Trophoblast cell (in vitro differentiated cells and primary cell): ENCODE data around the gene STUB1.

Experiments used
- DNase-seq, 2 donors: peaks; one replicate each; pipeline ENCODE4 v3.0.0-alpha.2; 2016
- H2AFZ ChIP-seq: 2 replicates; pipeline ENCODE4 v1.6.1; 2013; ENCODE audit warnings: low read length, moderate library complexity, mild to moderate bottlenecking; ENCODE audit not compliant: insufficient read depth, poor library complexity
- H2AK5ac ChIP-seq: 2 replicates; pipeline ENCODE4 v1.6.1; 2013; ENCODE audit warnings: mild to moderate bottlenecking, low read length
- H2BK120ac ChIP-seq: 2 replicates; pipeline ENCODE4 v1.6.1; 2013; ENCODE audit warnings: low read length, mild to moderate bottlenecking, moderate library complexity; ENCODE audit not compliant: insufficient read depth, poor library complexity
- H2BK12ac ChIP-seq: 2 replicates; pipeline ENCODE4 v1.6.1; 2013; ENCODE audit warnings: mild to moderate bottlenecking, low read length, moderate library complexity
- H2BK5ac ChIP-seq: 2 replicates; pipeline ENCODE4 v1.6.1; 2013; ENCODE audit warnings: low read length, low read depth, moderate library complexity, mild to moderate bottlenecking; ENCODE audit not compliant: poor library complexity
- H3K14ac ChIP-seq: 2 replicates; pipeline ENCODE4 v1.6.1; 2013; ENCODE audit warnings: mild to moderate bottlenecking, low read length
- H3K18ac ChIP-seq: 2 replicates; pipeline ENCODE4 v1.6.1; 2013; ENCODE audit warnings: mild to moderate bottlenecking, low read length
- H3K23ac ChIP-seq: 2 replicates; pipeline ENCODE4 v1.6.1; 2013; ENCODE audit warnings: low read length
- H3K27ac ChIP-seq: 2 replicates; pipeline ENCODE4 v1.5.1; 2013; ENCODE audit warnings: low read depth, mild to moderate bottlenecking, inconsistent platforms, low read length, moderate library complexity
- H3K27me3 ChIP-seq: 2 replicates; pipeline ENCODE4 v1.6.1; 2013; ENCODE audit warnings: inconsistent platforms, mild to moderate bottlenecking, low read length, moderate library complexity; ENCODE audit not compliant: insufficient read depth
- H3K36me3 ChIP-seq, 2 experiments: 1 replicate in 1 of 2; 2 replicates in 1 of 2; pipeline ENCODE4 v1.6.1; 2013; ENCODE audit warnings: low read length in 2 of 2, mild to moderate bottlenecking in 2 of 2, moderate library complexity in 1 of 2; ENCODE audit not compliant: insufficient read depth in 2 of 2, control insufficient read depth in 1 of 2
- H3K4ac ChIP-seq: 2 replicates; pipeline ENCODE4 v1.6.1; 2013; ENCODE audit warnings: low read depth, mild to moderate bottlenecking, low read length, moderate library complexity
- H3K4me1 ChIP-seq, 2 experiments: 1 replicate in 1 of 2; 2 replicates in 1 of 2; pipeline ENCODE4 v1.6.1; 2013; ENCODE audit warnings: low read length in 2 of 2, mild to moderate bottlenecking in 2 of 2, moderate library complexity in 1 of 2; ENCODE audit not compliant: insufficient read depth in 2 of 2, control insufficient read depth in 1 of 2
- H3K4me2 ChIP-seq: 2 replicates; pipeline ENCODE4 v1.6.1; 2013; ENCODE audit warnings: inconsistent platforms, mild to moderate bottlenecking, low read length, moderate library complexity
- H3K4me3 ChIP-seq: 2 replicates; pipeline ENCODE4 v1.5.1; 2013; ENCODE audit warnings: mild to moderate bottlenecking, low read depth, low read length, inconsistent platforms
- H3K79me1 ChIP-seq: one replicate; pipeline ENCODE4 v1.6.1; 2013; ENCODE audit warnings: low read length
- H3K79me2 ChIP-seq: 2 replicates; pipeline ENCODE4 v1.6.1; 2013; ENCODE audit warnings: low read length, mild to moderate bottlenecking; ENCODE audit not compliant: control insufficient read depth, insufficient read depth, poor library complexity
- H3K9ac ChIP-seq: 2 replicates; pipeline ENCODE4 v1.6.1; 2013; ENCODE audit warnings: mild to moderate bottlenecking, low read length
- H3K9me3 ChIP-seq: 2 replicates; pipeline ENCODE4 v1.6.1; 2013; ENCODE audit warnings: low read depth, mild to moderate bottlenecking, control low read depth, inconsistent platforms, low read length; ENCODE audit not compliant: insufficient read depth
- H4K12ac ChIP-seq: 2 replicates; pipeline ENCODE4 v1.6.1; 2013; ENCODE audit warnings: low read depth, mild to moderate bottlenecking, low read length, moderate library complexity
- H4K8ac ChIP-seq: 2 replicates; pipeline ENCODE4 v1.6.1; 2013; ENCODE audit warnings: low read depth, mild to moderate bottlenecking, low read length, moderate library complexity
- H4K91ac ChIP-seq: one replicate; pipeline ENCODE4 v1.6.1; 2013; ENCODE audit warnings: low read depth, mild to moderate bottlenecking, low read length, moderate library complexity
- WGBS: extraction: QIAGEN DNeasy Blood & Tissue Kit; methylation state at CpG from one replicate; pipeline ENCODE4 v1.1.7; 2013; ENCODE audit warnings: missing lambda C conversion rate; ENCODE audit not compliant: insufficient read length, insufficient coverage; ENCODE audit errors: extremely low coverage; 5-methylcytosine and 5-hydroxymethylcytosine counted together

The STUB1 gene

GRCh38 chr16:632486-633335 lies 47.5 kb upstream of the STUB1 start:
- no peaks in the 10 kb centered on the region for H3K9me3 ChIP-seq
- no peak overlapping the region for H4K91ac ChIP-seq

GRCh38 chr16:633336-634050 lies 46.7 kb upstream of the STUB1 start:
- no peak overlapping the region for H2BK120ac ChIP-seq
- no peak overlapping the region for H3K4me2 ChIP-seq
- H2AK5ac ChIP-seq: no peak overlapping the region
- WGBS: no CpG with 5 or more reads among the region's 74 CpGs
- no peaks in the 10 kb centered on the region for H3K9me3 ChIP-seq
- no peak overlapping the region for H4K8ac ChIP-seq
- peaks cover 38 to 45% of the 10 kb centered on the region in 2 experiments for H3K4me1 ChIP-seq
- no peak overlapping the region for H2BK12ac ChIP-seq
- no peak overlapping the region for H3K4ac ChIP-seq
- H2BK5ac ChIP-seq: no peak overlapping the region
- no peak overlapping the region for H4K91ac ChIP-seq
- H3K79me2 ChIP-seq: peaks cover 24% of the 10 kb centered on the region
- DNase-seq: no peak
- H3K27ac ChIP-seq: no peak overlapping the region
- peaks cover 30 to 35% of the 10 kb centered on the region in 2 experiments for H3K36me3 ChIP-seq
- no peak overlapping the region for H4K12ac ChIP-seq
- no peak overlapping the region for H3K18ac ChIP-seq
- no peak overlapping the region for H3K14ac ChIP-seq
- no peak overlapping the region for H3K4me3 ChIP-seq
- H3K27me3 ChIP-seq: no peaks in the 10 kb centered on the region
- H3K79me1 ChIP-seq: peaks cover 38% of the 10 kb centered on the region
- no peak overlapping the region for H2AFZ ChIP-seq
- no peak overlapping the region for H3K23ac ChIP-seq
- no peak overlapping the region for H3K9ac ChIP-seq

More at GRCh38 chr16:632486-633335, 47.5 kb upstream of the STUB1 start:
- H3K27me3 ChIP-seq: no peaks in the 10 kb centered on the region
- peaks cover 24% of the 10 kb centered on the region for H3K79me2 ChIP-seq
- no peak overlapping the region for H3K18ac ChIP-seq
- peaks cover 40% of the 10 kb centered on the region for H3K79me1 ChIP-seq
- no peak overlapping the region for H3K4ac ChIP-seq
- H2BK12ac ChIP-seq: no peak overlapping the region
- no peak overlapping the region for H3K23ac ChIP-seq
- H3K36me3 ChIP-seq: peaks cover 37 to 43% of the 10 kb centered on the region in 2 experiments
- H3K4me1 ChIP-seq: peaks cover 41 to 43% of the 10 kb centered on the region in 2 experiments
- no peak overlapping the region for H4K12ac ChIP-seq
- no peak overlapping the region for H4K8ac ChIP-seq
- no peak overlapping the region for H3K27ac ChIP-seq
- H2BK5ac ChIP-seq: no peak overlapping the region
- H3K4me2 ChIP-seq: no peak overlapping the region
- H3K4me3 ChIP-seq: no peak overlapping the region
- H3K14ac ChIP-seq: no peak overlapping the region
- no CpG with 5 or more reads among the region's 67 CpGs for WGBS
- H3K9ac ChIP-seq: no peak overlapping the region
- no peak for DNase-seq
- no peak overlapping the region for H2BK120ac ChIP-seq
- H2AFZ ChIP-seq: no peak overlapping the region
- H2AK5ac ChIP-seq: peak overlapping the region; percentile 15

DNA sequence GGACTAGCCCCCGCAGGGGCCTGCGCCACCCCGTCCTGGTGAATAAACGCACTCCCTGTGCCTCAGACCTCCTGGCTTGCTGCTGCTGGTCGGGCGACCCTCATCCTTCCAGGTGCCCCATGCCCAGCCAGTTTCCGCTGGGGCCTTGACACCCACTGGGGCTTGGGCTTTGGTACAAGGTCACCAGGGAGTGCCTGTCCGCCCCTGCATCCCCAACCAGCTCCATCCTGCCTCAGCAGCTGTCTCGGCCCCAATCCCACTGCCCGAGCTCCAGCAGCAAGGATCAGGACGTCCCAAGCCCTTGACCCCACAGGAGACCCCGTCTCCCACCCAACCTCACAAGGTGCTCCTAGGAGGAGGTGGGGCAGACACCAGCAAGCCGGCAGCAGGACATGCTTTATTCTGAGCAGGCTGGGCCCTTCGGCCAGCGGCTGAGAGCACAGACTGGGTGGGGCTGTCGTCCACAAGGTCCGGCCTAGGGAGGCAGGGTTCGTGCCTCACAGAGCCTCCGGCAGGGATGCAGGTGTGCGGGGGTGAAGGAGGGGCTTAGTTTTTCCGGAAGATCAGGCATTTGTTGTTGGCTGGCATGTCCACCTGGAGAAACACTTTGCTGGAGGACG lies 46.0 kb upstream of the STUB1 start:
- Histone ChIP-seq H3K9ac (no peak overlapping the region), H3K79me1 (peaks cover 32% of the 10 kb centered on the region), H3K79me2 (peaks cover 17% of the 10 kb centered on the region), H4K91ac (no peak overlapping the region), H4K8ac (no peak overlapping the region), H3K4me1 (peaks cover 32 to 39% of the 10 kb centered on the region in 2 experiments), H2BK12ac (no peak overlapping the region), H2AFZ (no peak overlapping the region), H2BK5ac (no peak overlapping the region), H3K36me3 (peaks cover 27 to 29% of the 10 kb centered on the region in 2 experiments), H3K4me2 (no peak overlapping the region), H3K27ac (no peak overlapping the region), H3K4ac (no peak overlapping the region), H2AK5ac (no peak overlapping the region), H2BK120ac (no peak overlapping the region), H4K12ac (no peak overlapping the region), H3K18ac (no peak overlapping the region), H3K14ac (no peak overlapping the region), H3K4me3 (no peak overlapping the region), H3K9me3 (no peaks in the 10 kb centered on the region), H3K23ac (no peak overlapping the region), H3K27me3 (no peaks in the 10 kb centered on the region)
- WGBS: no CpG with 5 or more reads among the region's 22 CpGs
- DNase-seq: no peak

DNA sequence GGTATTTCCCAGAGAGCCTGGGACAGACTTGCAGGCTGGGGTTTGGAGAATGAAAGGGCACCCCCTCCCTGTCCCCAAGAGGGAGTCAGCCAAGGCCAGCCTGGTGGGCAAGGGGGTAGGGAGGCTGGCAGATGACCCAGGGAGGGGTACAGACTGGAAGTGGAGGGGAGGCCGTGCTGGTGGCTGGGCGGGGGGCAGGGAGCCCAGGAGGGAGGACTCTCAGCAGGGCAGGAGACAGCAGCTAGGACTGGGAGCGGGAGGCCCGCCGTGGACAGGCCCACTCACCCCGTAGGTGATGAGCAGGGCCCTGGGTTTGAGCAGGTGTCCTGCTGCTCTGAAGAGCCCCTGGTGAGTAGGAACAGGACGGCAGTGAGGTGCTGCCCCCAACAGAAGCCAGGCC lies 45.2 kb upstream of the STUB1 start:
- Histone ChIP-seq H4K8ac (no peak overlapping the region), H4K12ac (no peak overlapping the region), H2BK120ac (no peak overlapping the region), H3K9ac (no peak overlapping the region), H3K9me3 (no peaks in the 10 kb centered on the region), H3K4ac (peak overlapping the region; percentile 81), H3K18ac (no peak overlapping the region), H3K4me2 (no peak overlapping the region), H3K27ac (no peak overlapping the region), H4K91ac (no peak overlapping the region), H3K14ac (no peak overlapping the region), H3K4me3 (no peak overlapping the region), H2BK5ac (no peak overlapping the region), H2BK12ac (no peak overlapping the region), H3K36me3 (peaks cover 27 to 29% of the 10 kb centered on the region in 2 experiments), H3K79me2 (peaks cover 15% of the 10 kb centered on the region), H3K23ac (no peak overlapping the region), H2AFZ (no peak overlapping the region), H3K4me1 (peaks cover 25 to 31% of the 10 kb centered on the region in 2 experiments), H2AK5ac (no peak overlapping the region), H3K79me1 (peaks cover 26% of the 10 kb centered on the region), H3K27me3 (no peaks in the 10 kb centered on the region)
- no CpG with 5 or more reads among the region's 7 CpGs for WGBS
- no peak for DNase-seq
